ENCODE measurements around the gene IL31RA. TPM values are rescaled to one million over a fixed set of nuclear protein-coding genes. Genes with fewer than 3 reads are reported as not detected.

Gene IL31RA
- total RNA-seq, 2 donors from 2014 or later, result 0.16 TPM; not detected in 1

- H3K4me1 ChIP-seq, result no peaks in the 10 kb centered on the region
- H3K9ac ChIP-seq (ENCODE audit: low read depth in 2 of 2, low read length in 2 of 2), result no peak overlapping the region
- no peaks in the 10 kb centered on the region for H3K27me3 ChIP-seq
- no peak for TF ChIP-seq CTCF (IDR thresholded peaks at IDR 0.05)
- H3K4me3 ChIP-seq, result no peak overlapping the region
- H3K27ac ChIP-seq, result no peak overlapping the region
- H3K36me3 ChIP-seq, result no peaks in the 10 kb centered on the region
- no peaks in the 10 kb centered on the region for H3K9me3 ChIP-seq
- peak; percentile 2 for DNase-seq
- intact Hi-C loops (cut with DNase I), result no loop called here
Measured at GRCh38 chr5:55914971-55915370, 63.8 kb downstream of the IL31RA start.

GRCh38 chr5:55915783-55916182 lies 64.6 kb downstream of the IL31RA start:
- no peak for TF ChIP-seq CTCF (IDR thresholded peaks at IDR 0.05)
- no peak overlapping the region for H3K9ac ChIP-seq (ENCODE audit: low read depth in 2 of 2, low read length in 2 of 2)

GRCh38 chr5:55916986-55917385 lies 65.8 kb downstream of the IL31RA start:
- intact Hi-C loops (cut with DNase I), result no loop called here
- TF ChIP-seq CTCF (IDR thresholded peaks at IDR 0.05), result no peak
- Histone ChIP-seq H3K9me3 (no peaks in the 10 kb centered on the region), H3K9ac (ENCODE audit: low read depth in 2 of 2, low read length in 2 of 2) (no peak overlapping the region), H3K36me3 (no peaks in the 10 kb centered on the region), H3K27me3 (no peaks in the 10 kb centered on the region), H3K4me3 (no peak overlapping the region), H3K27ac (no peak overlapping the region), H3K4me1 (no peaks in the 10 kb centered on the region)
- peak; percentile 1 for DNase-seq

More at GRCh38 chr5:55915783-55916182, 64.6 kb downstream of the IL31RA start:
- peak; percentile 2 for DNase-seq
- no peaks in the 10 kb centered on the region for H3K4me1 ChIP-seq
- H3K36me3 ChIP-seq, result no peaks in the 10 kb centered on the region
- H3K27ac ChIP-seq, result no peak overlapping the region
- no peaks in the 10 kb centered on the region for H3K27me3 ChIP-seq
- no peaks in the 10 kb centered on the region for H3K9me3 ChIP-seq
- intact Hi-C loops (cut with DNase I), result no loop called here
- H3K4me3 ChIP-seq, result no peak overlapping the region

- Histone ChIP-seq H3K9me3 (no peaks in the 10 kb centered on the region), H3K4me1 (no peaks in the 10 kb centered on the region), H3K4me3 (no peak overlapping the region), H3K36me3 (no peaks in the 10 kb centered on the region), H3K27ac (no peak overlapping the region), H3K9ac (ENCODE audit: low read depth in 2 of 2, low read length in 2 of 2) (no peak overlapping the region), H3K27me3 (no peaks in the 10 kb centered on the region)
- intact Hi-C loops (cut with DNase I), result no loop called here
- peak; percentile 2 for DNase-seq
- no peak for TF ChIP-seq CTCF (IDR thresholded peaks at IDR 0.05)
Measured at GRCh38 chr5:55917402-55918086, 66.4 kb downstream of the IL31RA start.

GRCh38 chr5:55918087-55919035 lies 67.2 kb downstream of the IL31RA start:
- H3K4me1 ChIP-seq, result no peaks in the 10 kb centered on the region
- no peak for TF ChIP-seq CTCF (IDR thresholded peaks at IDR 0.05)

More at GRCh38 chr5:55918087-55919035, 67.2 kb downstream of the IL31RA start:
- Histone ChIP-seq H3K27ac (no peak overlapping the region), H3K9me3 (no peaks in the 10 kb centered on the region), H3K36me3 (no peaks in the 10 kb centered on the region), H3K27me3 (no peaks in the 10 kb centered on the region), H3K9ac (ENCODE audit: low read depth in 2 of 2, low read length in 2 of 2) (no peak overlapping the region), H3K4me3 (no peak overlapping the region)
- DNase-seq, result peak; percentile 12
- intact Hi-C loops (cut with DNase I), result no loop called here

Data from colonic mucosa (tissue), 4 donors.